H9 (cell line): ENCODE data around the gene IST1. TPM values are rescaled to one million over a fixed set of nuclear protein-coding genes. Genes with fewer than 3 reads are reported as not detected.

ENCODE experiments used
- DNase-seq: peaks from one replicate; pipeline ENCODE4 v3.0.0-alpha.2; 2017
- H2AFZ ChIP-seq: one replicate; pipeline ENCODE4 v1.6.1; 2013; ENCODE audit warnings: mild to moderate bottlenecking, low read length, control low read depth, moderate library complexity
- H2AK5ac ChIP-seq: 2 replicates; pipeline ENCODE4 v1.6.1; 2013; ENCODE audit warnings: low read length, control low read depth, mixed read lengths; ENCODE audit not compliant: insufficient read length
- H2BK120ac ChIP-seq: one replicate; pipeline ENCODE4 v1.6.1; 2013; ENCODE audit warnings: low read depth, mild to moderate bottlenecking, low read length, control low read depth, inconsistent platforms; ENCODE audit not compliant: poor library complexity, severe bottlenecking
- H2BK12ac ChIP-seq: 2 replicates; pipeline ENCODE4 v1.6.1; 2013; ENCODE audit warnings: low read length, control low read depth, mixed read lengths, low read depth; ENCODE audit not compliant: insufficient read length
- H2BK15ac ChIP-seq: 2 replicates; pipeline ENCODE4 v1.6.1; 2013; ENCODE audit warnings: low read depth, low read length, control low read depth
- H2BK20ac ChIP-seq: one replicate; pipeline ENCODE4 v1.6.1; 2013; ENCODE audit warnings: low read depth, mild to moderate bottlenecking, low read length, control low read depth, inconsistent platforms; ENCODE audit not compliant: poor library complexity, severe bottlenecking
- H2BK5ac ChIP-seq: 2 replicates; pipeline ENCODE4 v1.6.1; 2013; ENCODE audit warnings: low read length, control low read depth, mixed read lengths; ENCODE audit not compliant: insufficient read length
- H3K14ac ChIP-seq: 2 replicates; pipeline ENCODE4 v1.6.1; 2013; ENCODE audit warnings: low read length, control low read depth; ENCODE audit not compliant: insufficient read depth
- H3K18ac ChIP-seq: 2 replicates; pipeline ENCODE4 v1.6.1; 2013; ENCODE audit warnings: low read depth, mild to moderate bottlenecking, mixed read lengths, low read length, control low read depth; ENCODE audit not compliant: insufficient read length
- H3K23ac ChIP-seq: 2 replicates; pipeline ENCODE4 v1.6.1; 2013; ENCODE audit warnings: low read length, control low read depth, mixed read lengths, low read depth; ENCODE audit not compliant: insufficient read length
- H3K23me2 ChIP-seq: 2 replicates; pipeline ENCODE4 v1.6.1; 2013; ENCODE audit warnings: low read depth, mild to moderate bottlenecking, mixed read lengths, low read length, control low read depth; ENCODE audit not compliant: insufficient read length, poor library complexity, severe bottlenecking
- H3K27ac ChIP-seq: 2 replicates; pipeline ENCODE4 v1.5.1; 2013; ENCODE audit warnings: low read length, control low read depth, mixed read lengths, low read depth; ENCODE audit not compliant: insufficient read length
- H3K27me3 ChIP-seq: 2 replicates; pipeline ENCODE4 v1.6.1; 2013; ENCODE audit warnings: low read length, control low read depth, inconsistent platforms; ENCODE audit not compliant: insufficient read depth
- H3K4ac ChIP-seq: 2 replicates; pipeline ENCODE4 v1.6.1; 2013; ENCODE audit warnings: low read depth, mild to moderate bottlenecking, control low read depth, inconsistent platforms, low read length, moderate library complexity
- H3K4me1 ChIP-seq: 2 replicates; pipeline ENCODE4 v1.6.1; 2013; ENCODE audit warnings: low read length, control low read depth, inconsistent platforms; ENCODE audit not compliant: insufficient read depth
- H3K4me2 ChIP-seq: 2 replicates; pipeline ENCODE4 v1.6.1; 2013; ENCODE audit warnings: low read length, control low read depth, mixed read lengths; ENCODE audit not compliant: insufficient read length, insufficient read depth
- H3K56ac ChIP-seq: 2 replicates; pipeline ENCODE4 v1.6.1; 2013; ENCODE audit warnings: low read depth, mild to moderate bottlenecking, mixed read lengths, low read length, control low read depth; ENCODE audit not compliant: insufficient read length
- H3K79me1 ChIP-seq: 2 replicates; pipeline ENCODE4 v1.6.1; 2013; ENCODE audit warnings: low read depth, mild to moderate bottlenecking, moderate library complexity, low read length, control low read depth, inconsistent platforms; ENCODE audit not compliant: insufficient read depth, poor library complexity, severe bottlenecking
- H3K79me2 ChIP-seq: 2 replicates; pipeline ENCODE4 v1.6.1; 2013; ENCODE audit warnings: low read length, control low read depth, inconsistent platforms; ENCODE audit not compliant: insufficient read depth
- H3K9ac ChIP-seq: 2 replicates; pipeline ENCODE4 v1.6.1; 2013; ENCODE audit warnings: low read length, control low read depth, mixed read lengths; ENCODE audit not compliant: insufficient read length; ENCODE audit errors: extremely low read depth
- H3K9me3 ChIP-seq: one replicate; pipeline ENCODE4 v1.6.1; 2013; ENCODE audit warnings: low read depth, low read length, inconsistent platforms; ENCODE audit not compliant: control insufficient read depth
- H3T11ph ChIP-seq: one replicate; pipeline ENCODE4 v1.6.1; 2013; ENCODE audit warnings: mild to moderate bottlenecking, low read length, control low read depth, inconsistent platforms
- H4K20me1 ChIP-seq: one replicate; pipeline ENCODE4 v1.6.1; 2013; ENCODE audit not compliant: control insufficient read depth, insufficient read length, insufficient read depth
- H4K5ac ChIP-seq: 2 replicates; pipeline ENCODE4 v1.6.1; 2013; ENCODE audit warnings: low read depth, mild to moderate bottlenecking, mixed read lengths, low read length, control low read depth; ENCODE audit not compliant: insufficient read length
- H4K8ac ChIP-seq: replicated peaks from 2 replicates; pipeline ENCODE4 v1.6.1; 2013; ENCODE audit warnings: low read length, control low read depth, mixed read lengths, low read depth; ENCODE audit not compliant: insufficient read length
- H4K91ac ChIP-seq: 2 replicates; pipeline ENCODE4 v1.6.1; 2013; ENCODE audit warnings: low read depth, mild to moderate bottlenecking, moderate library complexity, mixed read lengths, low read length, control low read depth; ENCODE audit not compliant: insufficient read length
- H3K27ac Mint-ChIP-seq, 3 experiments: 2 replicates in 2 of 3; 3 replicates in 1 of 3; pipeline ENCODE4 v1.8.0; 2020 to 2021; ENCODE audit warnings: mixed read lengths in 3 of 3, mild to moderate bottlenecking in 1 of 3, moderate library complexity in 1 of 3
- H3K27me3 Mint-ChIP-seq: 2 replicates; pipeline ENCODE4 v1.8.0; 2021; ENCODE audit warnings: low read depth, mild to moderate bottlenecking, moderate library complexity, mixed read lengths
- H3K36me3 Mint-ChIP-seq, 3 experiments: 2 replicates in 2 of 3; 3 replicates in 1 of 3; pipeline ENCODE4 v1.8.0; 2020 to 2021; ENCODE audit warnings: low read depth in 3 of 3, mixed read lengths in 3 of 3; ENCODE audit not compliant: insufficient read depth in 1 of 3
- H3K4me1 Mint-ChIP-seq, 2 experiments: 2 replicates each; pipeline ENCODE4 v1.8.0; 2020; ENCODE audit warnings: mixed read lengths in 2 of 2
- H3K4me3 Mint-ChIP-seq, 2 experiments: 2 replicates in 1 of 2; 3 replicates in 1 of 2; pipeline ENCODE4 v1.8.0; 2020 to 2021; ENCODE audit warnings: mild to moderate bottlenecking in 2 of 2, mixed read lengths in 2 of 2, moderate library complexity in 1 of 2
- H3K9me3 Mint-ChIP-seq, 2 experiments: 2 replicates in 1 of 2; 3 replicates in 1 of 2; pipeline ENCODE4 v1.8.0; 2020; ENCODE audit warnings: mild to moderate bottlenecking in 2 of 2, mixed read lengths in 2 of 2, moderate library complexity in 1 of 2
- CTCF ChIP-seq: fragments of 200-600 bp; sonication (generic); conservative IDR thresholded peaks from 3 replicates; pipeline ENCODE4 v1.8.0; 2021; ENCODE audit warnings: antibody characterized with exemption, mild to moderate bottlenecking
- WGBS: extraction: QIAGEN DNeasy Blood & Tissue Kit; methylation state at CpG from one replicate; pipeline ENCODE4 v1.1.7; 2013; ENCODE audit warnings: missing lambda C conversion rate, low lambda C conversion rate, mixed read lengths; ENCODE audit not compliant: insufficient read length; ENCODE audit errors: extremely low coverage; 5-methylcytosine and 5-hydroxymethylcytosine counted together
- total RNA-seq: library from RNA; stranded (reverse); gene quantifications from 2 replicates; pipeline ENCODE4 v1.2.1, GENCODE V29; 2021

IST1 gene
- total RNA-seq, 1 experiment from 2014 or later, result 263 TPM

- H2BK12ac ChIP-seq, result no peak overlapping the region
- no peak overlapping the region for H3K9ac ChIP-seq
- H3K4me3 Mint-ChIP-seq, result no peak overlapping the region
- H3K4me2 ChIP-seq, result no peak overlapping the region
- no peak overlapping the region for H4K5ac ChIP-seq
- no peak overlapping the region for H3K27ac Mint-ChIP-seq
- WGBS, result no CpG with 5 or more reads among the region's 6 CpGs
- H3K4me1 Mint-ChIP-seq, result peaks cover under 1 to 3% of the 10 kb centered on the region in 2 experiments; a peak in 2 of 4 replicates
- H3K27me3 ChIP-seq, result no peaks in the 10 kb centered on the region
- no peaks in the 10 kb centered on the region for H3K27me3 Mint-ChIP-seq
- H3K56ac ChIP-seq, result no peak overlapping the region
- H2AK5ac ChIP-seq, result no peak overlapping the region
- H3K36me3 Mint-ChIP-seq, result peaks cover 66 to 92% (median 84%) of the 10 kb centered on the region in 3 experiments
- peaks cover 21% of the 10 kb centered on the region for H3K79me2 ChIP-seq
- no peaks in the 10 kb centered on the region for H3K23me2 ChIP-seq
- no peak overlapping the region for H4K8ac ChIP-seq
- no peak overlapping the region for H4K91ac ChIP-seq
- TF ChIP-seq CTCF, result no peak
- no peak for DNase-seq
- H3K18ac ChIP-seq, result no peak overlapping the region
- H3K23ac ChIP-seq, result no peak overlapping the region
- H2BK120ac ChIP-seq, result no peak overlapping the region
- no peaks in the 10 kb centered on the region for H3K9me3 Mint-ChIP-seq
- no peak overlapping the region for H2AFZ ChIP-seq
- no peaks in the 10 kb centered on the region for H3K4me1 ChIP-seq
- peaks cover 12% of the 10 kb centered on the region for H3K79me1 ChIP-seq
- no peak overlapping the region for H2BK20ac ChIP-seq
- no peak overlapping the region for H3T11ph ChIP-seq
- H3K14ac ChIP-seq, result no peak overlapping the region
- H2BK5ac ChIP-seq, result no peak overlapping the region
- no peaks in the 10 kb centered on the region for H4K20me1 ChIP-seq
- no peaks in the 10 kb centered on the region for H3K9me3 ChIP-seq
- no peak overlapping the region for H2BK15ac ChIP-seq
- no peak overlapping the region for H3K27ac ChIP-seq
- H3K4ac ChIP-seq, result no peak overlapping the region
Observed at GRCh38 chr16:71917900-71918299, 22.6 kb downstream of the IST1 start.
